OCI-LY3 (cell line): ENCODE measurements around the gene SKOR1.

Source experiments
- CTCF ChIP-seq: fragments of 200-600, 300-600 bp; sonication (generic); IDR thresholded peaks from 2 replicates; pipeline ENCODE4 v1.5.1; 2014; ENCODE audit warnings: antibody characterized with exemption, low read length, low read depth
- EZH2phosphoT487 ChIP-seq: fragments of 200-600 bp; shearing (Covaris generic); IDR thresholded peaks from 2 replicates; pipeline ENCODE4 v1.6.1; 2018; ENCODE audit warnings: antibody characterized with exemption, mixed run types, low read depth

GRCh38 chr15:67878712-67879206, 53.5 kb downstream of the SKOR1 start:
- no peak for TF ChIP-seq CTCF
- TF ChIP-seq EZH2phosphoT487, result no peak
